ENCODE data around the gene GCH1. TPM values are rescaled to one million over a fixed set of nuclear protein-coding genes. Genes with fewer than 3 reads are reported as not detected.

GCH1 gene
- total RNA-seq, 2 donors from 2014 or later, result 131 to 382 TPM

DNA sequence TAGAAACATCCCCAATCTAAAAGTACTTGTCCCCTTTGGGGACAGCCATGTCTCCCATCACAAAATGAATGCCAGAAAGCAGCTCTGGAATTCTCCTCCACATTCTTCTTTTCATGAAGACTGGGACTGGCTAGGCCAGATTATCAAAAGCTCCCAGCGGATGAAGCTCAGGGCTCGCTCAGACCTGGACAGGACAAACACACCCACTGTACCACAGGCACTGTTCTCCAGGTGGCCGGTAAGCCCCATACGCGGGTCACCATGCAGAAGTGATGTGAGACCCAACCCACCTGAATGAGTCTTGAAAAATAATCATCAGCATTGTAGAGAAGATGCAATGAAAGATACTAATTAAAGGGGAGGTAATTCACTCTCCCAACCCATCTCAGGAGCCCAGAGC lies 85.1 kb downstream of the GCH1 start:
- Mint-ChIP-seq H3K27me3 (peaks cover 6 to 7% of the 10 kb centered on the region in 2 donors), H3K4me1 (ENCODE audit: low read depth in 2 of 2) (no peaks in the 10 kb centered on the region), H3K27ac (no peak overlapping the region), H3K9me3 (no peaks in the 10 kb centered on the region), H3K4me3 (no peak overlapping the region), H3K36me3 (no peaks in the 10 kb centered on the region)
- no peak for DNase-seq (ENCODE audit: low spot score)
- ATAC-seq, result no peak

DNA sequence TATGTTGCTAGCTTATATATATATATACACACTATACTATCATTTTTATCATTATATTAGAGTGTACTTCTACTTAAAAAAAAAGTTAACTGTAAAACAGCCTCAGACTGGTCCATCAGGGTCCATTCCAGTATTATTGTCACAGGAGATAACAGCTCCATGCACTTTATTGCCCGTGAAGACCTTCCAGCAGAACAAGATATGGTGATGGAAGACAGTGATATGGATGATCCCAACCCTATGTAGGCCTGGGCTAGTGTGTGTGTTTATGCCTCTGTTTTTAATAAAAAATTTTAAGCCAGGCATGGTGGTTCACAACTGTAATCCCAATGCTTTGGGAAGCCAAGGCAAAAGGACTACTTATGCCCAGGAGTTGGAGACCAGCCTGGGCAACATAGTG lies 86.2 kb downstream of the GCH1 start:
- H3K27ac Mint-ChIP-seq, result no peak overlapping the region
- no peaks in the 10 kb centered on the region for H3K4me1 Mint-ChIP-seq (ENCODE audit: low read depth in 2 of 2)
- ATAC-seq (no peak), DNase-seq (ENCODE audit: low spot score) (no peak)
- H3K27me3 Mint-ChIP-seq, result peaks cover 6 to 7% of the 10 kb centered on the region in 2 donors
- H3K36me3 Mint-ChIP-seq, result peaks cover under 1% of the 10 kb centered on the region
- H3K9me3 Mint-ChIP-seq, result no peaks in the 10 kb centered on the region
- H3K4me3 Mint-ChIP-seq, result no peak overlapping the region

- Mint-ChIP-seq H3K36me3 (peaks cover 5% of the 10 kb centered on the region), H3K4me1 (ENCODE audit: low read depth in 2 of 2) (no peaks in the 10 kb centered on the region), H3K27me3 (peaks cover 3 to 5% of the 10 kb centered on the region in 2 donors), H3K27ac (no peak overlapping the region), H3K4me3 (no peak overlapping the region), H3K9me3 (no peaks in the 10 kb centered on the region)
- no peak for ATAC-seq
- no peak for DNase-seq (ENCODE audit: low spot score)
Measured at GRCh38 chr14:54815515-54815914, 87.1 kb downstream of the GCH1 start.

DNA sequence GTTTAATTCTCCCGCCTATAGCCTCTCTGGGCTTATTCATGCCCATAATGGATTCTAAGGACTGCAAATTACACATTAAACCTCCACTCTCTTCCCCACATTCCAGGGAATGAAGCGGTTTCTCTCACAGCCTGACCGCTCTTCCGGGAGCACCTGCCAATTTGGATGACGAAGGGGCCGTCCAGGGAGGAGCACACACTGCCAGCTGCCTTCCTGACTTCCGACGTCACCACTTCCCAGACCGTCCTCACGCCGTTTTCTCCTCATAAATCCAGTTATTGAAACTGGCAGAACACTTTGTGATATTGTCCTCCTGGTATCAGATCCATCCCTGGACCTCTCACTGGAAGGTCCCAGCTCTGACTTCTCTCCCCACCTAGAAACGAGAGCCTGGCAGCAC lies 87.6 kb downstream of the GCH1 start:
- Mint-ChIP-seq H3K4me1 (ENCODE audit: low read depth in 2 of 2) (no peaks in the 10 kb centered on the region), H3K27me3 (peaks cover 0 to 1% of the 10 kb centered on the region in 2 donors), H3K36me3 (peaks cover 5% of the 10 kb centered on the region), H3K27ac (no peak overlapping the region), H3K4me3 (no peak overlapping the region), H3K9me3 (no peaks in the 10 kb centered on the region)
- ATAC-seq (no peak), DNase-seq (ENCODE audit: low spot score) (no peak)

DNA sequence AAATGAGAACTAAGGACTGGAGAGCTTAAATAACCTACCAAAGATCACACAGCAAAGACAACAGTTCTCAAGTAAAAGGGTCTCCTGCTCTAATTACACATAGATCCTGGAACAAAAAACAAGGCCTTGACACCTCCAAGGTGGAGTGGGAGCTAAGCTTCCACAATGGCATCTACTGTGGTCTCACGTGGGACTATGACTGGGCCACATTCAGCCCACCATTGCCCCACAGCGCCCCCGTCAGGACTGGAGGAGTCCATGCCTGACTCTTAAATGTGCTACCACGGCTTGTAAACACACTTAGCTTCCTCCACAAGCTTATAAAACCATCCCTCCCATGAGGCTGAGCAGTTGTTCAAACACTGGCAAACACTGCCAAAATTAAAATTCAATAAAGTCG lies 88.5 kb downstream of the GCH1 start:
- DNase-seq (ENCODE audit: low spot score) (no peak), ATAC-seq (no peak)
- H3K9me3 Mint-ChIP-seq, result no peaks in the 10 kb centered on the region
- no peak overlapping the region for H3K27ac Mint-ChIP-seq
- H3K4me1 Mint-ChIP-seq (ENCODE audit: low read depth in 2 of 2), result no peaks in the 10 kb centered on the region
- H3K36me3 Mint-ChIP-seq, result peaks cover 5% of the 10 kb centered on the region
- H3K27me3 Mint-ChIP-seq, result no peaks in the 10 kb centered on the region
- no peak overlapping the region for H3K4me3 Mint-ChIP-seq

DNA sequence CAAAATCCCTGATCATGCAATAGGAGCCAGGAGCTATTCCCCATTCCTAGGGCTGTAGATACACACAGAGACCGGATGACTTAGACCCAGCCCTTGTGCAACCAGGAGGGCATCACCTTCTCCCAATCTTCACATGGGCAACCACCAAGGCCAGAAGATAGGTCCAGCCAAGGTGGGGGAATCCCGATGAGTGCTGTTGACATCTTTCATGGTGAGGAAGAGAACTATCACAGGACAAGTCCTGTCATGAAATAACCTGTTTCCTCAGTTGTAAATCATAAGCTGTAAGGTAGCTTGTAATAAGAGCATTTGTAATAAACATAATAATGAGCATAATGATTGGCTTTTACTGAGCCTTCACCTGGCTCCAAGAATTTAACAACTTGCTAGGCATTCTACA lies 89.5 kb downstream of the GCH1 start:
- DNase-seq (ENCODE audit: low spot score) (no peak), ATAC-seq (no peak)
- no peak overlapping the region for H3K4me3 Mint-ChIP-seq
- H3K27me3 Mint-ChIP-seq, result no peaks in the 10 kb centered on the region
- peaks cover 5% of the 10 kb centered on the region for H3K36me3 Mint-ChIP-seq
- H3K9me3 Mint-ChIP-seq, result no peaks in the 10 kb centered on the region
- no peaks in the 10 kb centered on the region for H3K4me1 Mint-ChIP-seq (ENCODE audit: low read depth in 2 of 2)
- H3K27ac Mint-ChIP-seq, result no peak overlapping the region

DNA sequence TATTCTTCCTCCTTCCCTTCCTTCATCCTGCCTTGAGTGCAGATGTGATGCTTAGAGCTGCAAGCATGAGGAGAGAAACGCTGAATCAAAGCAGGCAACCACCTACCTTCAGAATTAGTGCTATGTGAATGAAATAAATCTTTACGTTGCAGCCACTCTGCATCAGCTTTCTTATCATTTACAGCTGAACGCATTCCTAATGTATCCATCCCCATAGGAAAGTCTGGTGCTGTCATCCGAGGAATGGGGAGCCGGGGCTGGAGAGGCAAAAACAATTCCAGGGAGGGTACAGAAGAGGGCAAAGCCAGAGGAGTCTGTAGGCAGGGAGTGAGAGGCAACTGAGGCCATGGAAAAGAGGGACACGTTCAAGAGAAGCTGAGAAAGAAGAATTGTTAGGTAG lies 90.0 kb downstream of the GCH1 start:
- ATAC-seq (no peak), DNase-seq (ENCODE audit: low spot score) (no peak)
- Mint-ChIP-seq H3K27me3 (peaks cover 0 to 2% of the 10 kb centered on the region in 2 donors), H3K9me3 (no peaks in the 10 kb centered on the region), H3K4me3 (no peak overlapping the region), H3K27ac (no peak overlapping the region), H3K4me1 (ENCODE audit: low read depth in 2 of 2) (no peaks in the 10 kb centered on the region), H3K36me3 (peaks cover 5% of the 10 kb centered on the region)

DNA sequence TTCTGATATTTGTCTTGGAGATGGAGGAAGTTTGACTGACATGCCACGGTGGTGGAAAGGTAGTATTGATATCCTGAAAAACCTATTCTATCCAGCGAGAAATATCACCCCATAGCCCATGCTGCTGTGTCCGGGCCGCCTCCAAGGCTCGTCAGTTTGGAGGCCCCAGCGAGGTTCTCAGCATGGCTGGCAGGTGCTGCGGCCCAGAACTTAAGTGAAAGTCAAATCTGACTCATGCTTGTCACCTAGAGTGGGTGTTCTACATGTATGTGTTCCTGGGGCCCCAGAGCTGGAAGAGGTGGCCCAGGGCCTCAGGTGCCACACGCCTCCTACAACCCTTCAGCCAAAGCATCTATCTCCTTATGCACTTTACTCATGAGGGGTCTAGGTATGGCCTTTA lies 92.9 kb downstream of the GCH1 start:
- no peak overlapping the region for H3K27ac Mint-ChIP-seq
- ATAC-seq (no peak), DNase-seq (ENCODE audit: low spot score) (no peak)
- peaks cover 4% of the 10 kb centered on the region in 2 donors for H3K4me1 Mint-ChIP-seq (ENCODE audit: low read depth in 2 of 2)
- no peaks in the 10 kb centered on the region for H3K9me3 Mint-ChIP-seq
- peaks cover 5% of the 10 kb centered on the region for H3K36me3 Mint-ChIP-seq
- H3K27me3 Mint-ChIP-seq, result peaks cover 8 to 10% of the 10 kb centered on the region in 2 donors
- H3K4me3 Mint-ChIP-seq, result no peak overlapping the region

DNA sequence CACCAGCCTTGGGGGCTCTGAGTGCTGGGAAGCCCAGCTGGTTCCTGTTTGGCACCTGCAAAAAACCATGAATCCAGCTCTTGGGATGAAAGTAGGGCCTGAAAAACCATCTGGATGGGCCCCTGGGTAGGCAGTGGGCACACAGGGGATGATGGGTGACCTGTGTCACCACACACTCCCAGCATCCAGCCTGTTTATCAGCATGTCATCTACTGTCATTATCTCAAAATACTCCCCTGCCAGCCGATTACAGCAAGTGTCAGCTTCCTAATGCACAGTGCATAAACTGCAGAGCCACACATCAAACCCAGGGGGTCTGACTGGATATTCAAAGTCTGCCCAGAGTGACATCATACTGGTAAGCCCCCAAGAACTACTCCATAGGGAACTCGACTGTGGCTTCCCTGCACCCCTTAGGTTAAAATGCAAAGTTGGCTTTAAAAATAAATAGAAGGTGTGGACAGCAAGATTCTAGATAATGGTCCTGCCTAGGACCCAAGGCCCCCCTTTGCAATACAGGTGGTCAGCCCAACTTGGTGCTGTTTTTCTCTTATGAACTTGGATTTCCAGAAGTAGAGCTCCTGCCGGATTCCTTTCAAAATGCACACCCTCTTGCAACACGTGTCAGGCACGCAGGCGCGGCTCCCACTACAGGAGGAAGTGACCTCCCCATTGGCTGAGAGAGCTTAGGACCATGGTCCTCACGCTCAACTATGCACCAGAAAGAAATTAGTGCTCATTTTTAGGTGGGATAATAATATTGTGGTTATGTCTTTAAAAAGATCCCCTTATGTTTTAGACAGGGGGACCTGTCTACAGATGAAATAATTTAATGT lies 94.1 kb downstream of the GCH1 start:
- Mint-ChIP-seq H3K36me3 (peaks cover 5% of the 10 kb centered on the region), H3K27me3 (peaks cover 8 to 10% of the 10 kb centered on the region in 2 donors), H3K27ac (no peak overlapping the region), H3K4me3 (no peak overlapping the region), H3K4me1 (ENCODE audit: low read depth in 2 of 2) (peaks cover 4% of the 10 kb centered on the region in 2 donors), H3K9me3 (no peaks in the 10 kb centered on the region)
- DNase-seq (ENCODE audit: low spot score), result no peak
- ATAC-seq, result no peak

DNA sequence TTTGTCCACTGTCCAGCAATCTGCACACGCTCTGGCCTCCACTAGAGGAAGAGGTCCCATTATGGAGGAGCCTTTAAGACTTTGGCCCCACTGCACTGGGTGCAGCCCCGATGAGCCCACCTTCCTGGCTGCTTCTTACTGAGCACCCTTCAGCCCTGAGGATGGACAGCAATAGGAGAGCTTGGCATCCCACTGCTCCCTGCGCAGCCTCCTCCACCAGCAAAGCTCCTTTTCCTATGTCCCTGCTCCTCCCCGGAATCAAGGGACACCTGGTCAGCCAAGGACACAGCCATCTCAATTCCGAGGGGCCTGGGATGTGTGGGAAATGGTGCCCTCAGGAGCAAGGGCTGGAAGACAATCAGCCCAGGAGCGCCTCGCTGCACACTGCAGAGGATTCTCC lies 94.7 kb downstream of the GCH1 start:
- no peak overlapping the region for H3K27ac Mint-ChIP-seq
- no peak for DNase-seq (ENCODE audit: low spot score)
- H3K36me3 Mint-ChIP-seq, result peaks cover 5% of the 10 kb centered on the region
- no peaks in the 10 kb centered on the region for H3K9me3 Mint-ChIP-seq
- H3K4me3 Mint-ChIP-seq, result no peak overlapping the region
- peak in 1 of 2 donors; percentile 12 for ATAC-seq
- peaks cover 4% of the 10 kb centered on the region in 2 donors for H3K4me1 Mint-ChIP-seq (ENCODE audit: low read depth in 2 of 2)
- H3K27me3 Mint-ChIP-seq, result peaks cover 8 to 10% of the 10 kb centered on the region in 2 donors

DNA sequence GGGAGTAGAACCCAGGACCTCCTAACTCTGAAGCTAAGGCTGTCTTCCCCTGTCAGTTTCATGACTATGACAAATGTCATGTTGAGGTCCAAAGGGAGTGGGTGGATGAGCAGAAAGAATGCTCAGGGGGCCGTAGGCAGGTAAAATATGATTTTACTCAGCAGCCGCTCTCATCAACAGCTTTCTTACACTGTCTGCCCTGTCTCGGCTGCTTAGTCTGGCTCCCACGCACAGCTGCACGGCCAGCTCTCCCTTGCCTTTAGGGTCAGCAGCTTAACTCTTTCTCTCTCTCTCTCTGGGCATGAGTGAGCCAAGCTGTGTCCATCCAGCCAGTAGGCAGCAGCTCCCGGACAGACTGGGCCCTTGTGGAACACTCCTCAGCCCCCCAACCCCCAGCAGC lies 95.2 kb downstream of the GCH1 start:
- Mint-ChIP-seq H3K36me3 (peaks cover 5% of the 10 kb centered on the region), H3K27me3 (peaks cover 8 to 10% of the 10 kb centered on the region in 2 donors), H3K4me3 (no peak overlapping the region), H3K9me3 (no peaks in the 10 kb centered on the region), H3K4me1 (ENCODE audit: low read depth in 2 of 2) (peaks cover 4% of the 10 kb centered on the region in 2 donors), H3K27ac (no peak overlapping the region)
- DNase-seq (ENCODE audit: low spot score) (no peak), ATAC-seq (no peak)

DNA sequence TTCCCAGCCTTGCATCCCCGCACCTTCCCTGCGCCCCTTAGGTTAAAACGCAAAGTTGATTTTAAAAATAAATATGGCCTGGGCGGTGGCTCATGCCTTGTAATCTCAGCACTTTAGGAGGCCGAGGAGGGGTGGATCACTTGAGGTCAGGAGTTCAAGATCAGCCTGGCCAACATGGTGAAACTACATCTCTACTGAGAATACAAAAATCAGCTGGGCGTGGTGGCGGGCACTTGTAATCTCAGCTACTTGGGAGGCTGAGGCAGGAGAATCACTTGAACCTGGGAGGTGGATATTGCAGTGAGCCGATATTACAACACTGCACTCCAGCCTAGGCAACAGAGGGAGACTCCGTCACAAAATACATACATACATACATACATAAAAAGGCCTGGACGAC lies 96.0 kb downstream of the GCH1 start:
- H3K36me3 Mint-ChIP-seq, result peaks cover 5% of the 10 kb centered on the region
- peaks cover 4% of the 10 kb centered on the region in 2 donors for H3K4me1 Mint-ChIP-seq (ENCODE audit: low read depth in 2 of 2)
- H3K27ac Mint-ChIP-seq, result no peak overlapping the region
- DNase-seq (ENCODE audit: low spot score) (no peak), ATAC-seq (no peak)
- peaks cover 11 to 12% of the 10 kb centered on the region in 2 donors for H3K27me3 Mint-ChIP-seq
- H3K9me3 Mint-ChIP-seq, result no peaks in the 10 kb centered on the region
- no peak overlapping the region for H3K4me3 Mint-ChIP-seq

DNA sequence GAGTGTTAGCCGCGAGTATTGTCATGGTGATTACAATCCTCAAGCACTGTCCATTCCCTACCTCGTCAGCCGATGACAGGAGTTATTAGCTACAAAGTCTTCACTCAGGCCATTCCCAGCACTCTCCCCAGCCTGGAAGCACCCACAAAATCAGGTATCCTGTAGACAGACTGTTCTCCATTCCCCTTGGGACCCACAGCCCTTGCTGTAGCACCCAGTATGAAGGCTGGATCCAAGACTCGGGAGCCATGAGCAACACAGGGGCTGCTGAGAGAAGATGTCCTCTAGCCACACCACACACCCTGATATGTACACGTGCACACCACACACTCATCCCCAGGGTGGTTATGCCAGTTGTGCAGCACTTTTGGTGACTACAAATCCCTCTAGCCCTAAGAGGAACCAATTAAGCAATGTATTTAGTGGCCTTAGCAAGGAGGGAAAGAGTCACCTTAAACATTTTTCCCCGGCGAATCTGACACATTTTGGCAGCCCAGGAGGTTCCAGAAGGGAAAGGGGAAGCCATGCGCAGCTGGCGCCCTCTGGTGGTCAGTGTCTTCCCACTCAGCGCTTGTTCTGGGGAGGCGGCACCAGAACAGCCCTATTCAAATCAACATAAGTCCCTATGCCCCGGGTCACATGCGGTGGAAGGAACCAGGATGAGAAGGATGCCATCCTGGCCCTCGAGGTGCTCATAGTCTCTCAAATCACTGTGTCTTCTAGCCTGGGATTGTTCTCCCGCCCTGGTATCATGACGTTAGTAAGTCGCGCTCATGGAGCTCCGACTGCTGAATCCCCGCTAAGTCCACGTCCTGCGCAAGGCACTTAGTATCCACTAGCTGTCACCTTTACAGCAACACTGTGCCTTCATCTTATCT lies 96.9 kb downstream of the GCH1 start:
- Mint-ChIP-seq H3K36me3 (peaks cover 4% of the 10 kb centered on the region), H3K9me3 (no peaks in the 10 kb centered on the region), H3K4me1 (ENCODE audit: low read depth in 2 of 2) (peaks cover 4% of the 10 kb centered on the region in 2 donors), H3K4me3 (no peak overlapping the region), H3K27ac (no peak overlapping the region), H3K27me3 (peaks cover 18 to 21% of the 10 kb centered on the region in 2 donors)
- DNase-seq (ENCODE audit: low spot score) (peak; percentile 81), ATAC-seq (peak; percentile 66 to 73)

DNA sequence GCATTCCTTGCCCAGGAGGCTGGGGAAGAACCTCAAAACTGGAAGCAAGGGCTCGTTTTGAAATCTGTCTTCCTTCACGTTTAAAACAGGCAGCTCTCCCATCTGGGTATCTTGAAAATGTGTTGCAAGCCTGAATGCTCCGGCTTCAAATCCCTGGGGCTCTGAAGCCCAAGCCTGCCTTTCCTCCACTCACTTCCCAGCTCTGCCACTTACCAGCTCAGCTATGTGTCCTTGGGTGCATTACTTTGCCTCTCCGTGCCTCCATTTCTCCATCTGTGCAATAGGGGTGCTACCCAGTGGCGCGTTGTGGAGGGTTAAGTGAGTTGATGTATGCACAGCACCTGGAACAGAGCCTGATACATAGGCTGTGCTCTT lies 97.6 kb downstream of the GCH1 start:
- Mint-ChIP-seq H3K4me1 (ENCODE audit: low read depth in 2 of 2) (peaks cover 4% of the 10 kb centered on the region in 2 donors), H3K36me3 (peaks cover 4% of the 10 kb centered on the region), H3K4me3 (no peak overlapping the region), H3K9me3 (no peaks in the 10 kb centered on the region), H3K27me3 (peaks cover 18 to 28% of the 10 kb centered on the region in 2 donors), H3K27ac (no peak overlapping the region)
- ATAC-seq, result no peak
- DNase-seq (ENCODE audit: low spot score), result no peak
